ENCODE results near the gene ACER3. TPM values are rescaled to one million over a fixed set of nuclear protein-coding genes. Genes with fewer than 3 reads are reported as not detected.
"Not testable (repeated sequence)": the region's sequence is repeated elsewhere in the genome, so short reads cannot be mapped to it uniquely, and the experiment has no call there.

The ACER3 gene
- total RNA-seq, 1 experiment from 2014 or later: 7.1 TPM

DNA sequence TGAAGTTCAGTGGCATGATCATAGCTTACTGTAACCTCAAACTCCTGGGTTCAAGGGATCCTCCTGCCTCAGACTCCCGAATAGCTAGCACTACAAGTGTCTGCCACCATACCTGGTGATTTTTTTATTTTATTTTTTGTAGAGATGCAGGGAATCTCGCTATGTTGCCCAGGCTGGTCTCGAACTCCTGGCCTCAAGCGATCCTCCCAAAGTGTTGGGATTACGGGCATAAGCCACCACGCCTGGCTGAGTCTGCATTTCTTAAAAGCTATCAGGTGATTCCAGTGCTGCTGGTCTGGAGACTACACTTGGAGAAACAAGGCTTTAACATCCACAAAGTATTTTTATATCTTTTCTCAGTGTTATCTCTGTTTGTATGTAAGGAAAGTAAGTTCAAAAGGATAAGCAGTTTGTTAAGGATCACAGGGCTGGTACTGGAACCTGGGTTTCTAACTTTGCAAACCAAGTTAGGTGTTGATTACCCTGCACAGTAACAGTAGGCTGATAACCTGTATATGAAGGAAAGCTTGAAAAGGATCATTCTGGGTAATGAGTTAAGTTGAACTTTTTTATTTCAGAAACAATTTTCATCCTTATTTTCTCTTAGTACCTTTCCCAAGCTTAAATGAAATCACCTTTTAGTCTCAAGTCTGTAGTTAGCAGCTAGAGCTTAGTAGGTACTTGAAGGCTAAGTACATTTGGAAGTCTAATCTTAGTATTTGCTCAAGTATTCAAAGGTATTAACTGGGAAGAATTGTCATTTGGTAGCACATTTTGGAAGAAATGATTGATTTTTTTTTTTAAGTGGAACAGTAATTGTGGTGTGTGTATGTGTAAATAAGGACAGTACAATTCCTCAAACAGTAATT lies 12.5 kb downstream of the ACER3 start:
- DNase-seq (ENCODE audit: low spot score): no peak

DNA sequence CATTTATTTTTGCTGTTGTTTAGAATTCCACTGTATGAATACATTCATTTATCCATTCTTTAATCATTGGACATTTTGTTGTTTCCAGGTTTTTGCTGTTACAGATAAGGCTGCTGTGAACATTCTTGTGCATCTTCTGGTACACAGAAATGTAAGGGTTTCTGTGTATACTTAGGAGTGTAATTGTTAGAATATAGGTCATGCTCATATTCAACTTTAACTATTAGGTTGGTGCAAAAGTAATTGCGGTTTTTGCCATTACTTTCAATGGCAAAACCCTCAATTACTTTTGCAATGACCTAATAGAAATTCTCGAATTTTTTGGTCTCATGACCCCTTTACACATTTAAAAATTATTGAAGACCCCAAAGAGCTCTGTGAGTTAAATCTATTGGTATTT lies 17.3 kb downstream of the ACER3 start:
- DNase-seq (ENCODE audit: low spot score): no peak

GRCh38 chr11:76880314-76880713 lies 19.6 kb downstream of the ACER3 start:
- DNase-seq (ENCODE audit: low spot score): no peak

- DNase-seq (ENCODE audit: low spot score): no peak
Measured at GRCh38 chr11:76880956-76881355, 20.2 kb downstream of the ACER3 start.

- DNase-seq (ENCODE audit: low spot score): no peak
Measured at GRCh38 chr11:76885390-76886097, 24.8 kb downstream of the ACER3 start.

DNA sequence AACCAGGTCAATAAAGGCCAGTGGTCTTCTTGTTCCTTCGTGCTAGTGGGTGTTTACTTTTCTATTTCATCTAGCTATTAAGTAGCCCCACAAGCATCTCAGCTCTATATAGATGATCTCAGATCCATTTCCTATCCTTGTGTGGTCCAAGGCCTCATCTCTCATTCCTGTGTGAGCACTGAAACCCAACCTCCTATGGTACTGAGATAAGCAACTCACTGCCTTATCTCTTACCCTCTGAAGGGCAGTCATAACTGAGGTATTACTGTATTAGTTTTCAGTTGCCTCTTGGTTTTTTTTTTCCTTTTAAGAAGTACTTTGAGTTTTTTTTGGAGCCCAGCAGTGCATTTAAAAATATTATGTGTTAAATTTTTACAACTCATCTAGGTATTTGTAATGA lies 28.3 kb downstream of the ACER3 start:
- no peak for DNase-seq (ENCODE audit: low spot score)

DNA sequence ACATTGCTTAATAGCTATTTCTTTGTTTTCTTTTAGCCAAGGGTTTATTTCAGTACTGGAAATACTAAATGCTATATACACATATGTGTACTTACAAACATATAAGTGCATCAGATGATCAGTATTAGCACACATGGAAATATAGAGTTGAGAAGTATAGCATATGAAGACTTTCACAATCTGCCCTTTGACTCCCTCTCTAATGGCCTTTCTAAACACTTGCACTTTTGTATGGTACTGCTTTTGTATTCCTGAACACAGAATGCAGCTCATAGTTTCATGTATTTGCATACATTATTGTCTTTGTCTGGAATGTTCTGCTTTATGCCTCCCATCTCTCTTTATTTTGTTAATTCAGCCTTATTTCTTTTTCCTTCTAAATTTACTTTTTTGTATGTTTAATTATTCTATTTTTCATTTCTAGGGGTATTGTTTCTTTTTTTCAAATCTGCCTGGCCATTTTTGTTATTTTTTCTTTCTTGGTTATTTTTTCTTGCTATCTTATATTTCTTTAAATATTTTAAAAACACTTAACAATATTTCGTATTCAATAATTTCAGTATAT lies 28.8 kb downstream of the ACER3 start:
- no peak for DNase-seq (ENCODE audit: low spot score)

GRCh38 chr11:76890329-76890728 lies 29.6 kb downstream of the ACER3 start:
- DNase-seq (ENCODE audit: low spot score): no peak

GRCh38 chr11:76891285-76891684 lies 30.6 kb downstream of the ACER3 start:
- DNase-seq (ENCODE audit: low spot score): no peak

DNA sequence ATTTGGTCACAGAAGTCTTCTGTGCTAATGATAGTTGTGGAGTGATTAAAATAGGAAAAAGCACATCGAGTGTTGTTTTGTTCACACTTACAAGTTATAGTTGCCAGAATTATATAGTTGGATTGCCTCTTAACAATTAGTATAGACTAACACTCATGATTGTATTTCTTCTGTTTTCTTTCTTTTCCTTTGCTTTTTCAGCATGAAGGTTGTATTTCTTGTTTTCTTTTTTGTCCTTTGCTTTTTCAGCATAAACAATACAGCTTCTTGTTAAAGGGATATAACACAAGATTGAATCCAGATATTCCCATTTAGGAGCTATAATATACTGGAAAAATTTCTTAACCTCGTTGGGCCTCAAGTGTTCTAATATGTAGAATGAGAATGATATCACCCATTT lies 31.1 kb downstream of the ACER3 start:
- DNase-seq (ENCODE audit: low spot score): no peak

DNA sequence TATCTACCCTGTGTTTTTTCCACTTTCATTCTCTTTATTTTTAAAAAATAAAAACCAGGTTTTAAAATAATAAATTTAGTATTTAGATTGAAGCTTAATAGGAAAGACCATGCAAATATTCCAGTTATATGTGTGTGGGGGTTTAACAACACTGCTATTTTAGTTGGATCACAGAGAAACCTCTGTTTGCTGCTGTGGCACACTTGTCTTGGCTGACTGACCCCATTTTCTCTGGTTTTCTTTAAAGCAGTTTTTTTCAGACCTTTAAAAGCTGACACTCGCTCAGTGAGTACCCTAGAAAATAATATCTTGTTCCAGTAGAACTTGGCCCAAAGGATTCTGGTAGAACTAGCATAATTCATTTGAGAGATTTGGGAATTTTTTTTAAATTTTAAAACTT lies 31.6 kb downstream of the ACER3 start:
- DNase-seq (ENCODE audit: low spot score): no peak

DNA sequence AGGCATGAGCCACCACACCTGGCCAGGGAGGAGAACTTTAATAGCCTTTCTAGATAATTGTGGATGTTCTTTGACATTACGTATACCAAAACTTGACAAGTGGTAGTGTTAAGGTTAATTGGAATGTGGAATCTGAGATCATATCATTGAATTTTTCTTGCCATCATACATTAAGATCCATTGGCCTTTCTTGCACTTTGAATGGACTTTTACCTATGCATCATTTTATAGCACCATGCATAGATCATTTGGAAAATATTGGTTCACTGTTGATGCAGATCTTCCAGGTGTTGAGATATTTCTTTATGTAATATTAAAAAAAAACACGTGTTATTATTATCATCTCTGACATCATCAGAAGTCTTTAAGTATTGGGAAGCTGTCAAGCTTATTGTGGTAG lies 36.5 kb downstream of the ACER3 start:
- no peak for DNase-seq (ENCODE audit: low spot score)

- no peak for DNase-seq (ENCODE audit: low spot score)
Measured at GRCh38 chr11:76901144-76901543, 40.4 kb downstream of the ACER3 start.

- not testable (repeated sequence) for DNase-seq (ENCODE audit: low spot score)
Measured at GRCh38 chr11:76901622-76902021, 40.9 kb downstream of the ACER3 start.

GRCh38 chr11:76902121-76903014 lies 41.6 kb downstream of the ACER3 start:
- DNase-seq (ENCODE audit: low spot score): no peak

- DNase-seq (ENCODE audit: low spot score): peak; percentile 71
Measured at GRCh38 chr11:76903325-76903724, 42.6 kb downstream of the ACER3 start.

DNA sequence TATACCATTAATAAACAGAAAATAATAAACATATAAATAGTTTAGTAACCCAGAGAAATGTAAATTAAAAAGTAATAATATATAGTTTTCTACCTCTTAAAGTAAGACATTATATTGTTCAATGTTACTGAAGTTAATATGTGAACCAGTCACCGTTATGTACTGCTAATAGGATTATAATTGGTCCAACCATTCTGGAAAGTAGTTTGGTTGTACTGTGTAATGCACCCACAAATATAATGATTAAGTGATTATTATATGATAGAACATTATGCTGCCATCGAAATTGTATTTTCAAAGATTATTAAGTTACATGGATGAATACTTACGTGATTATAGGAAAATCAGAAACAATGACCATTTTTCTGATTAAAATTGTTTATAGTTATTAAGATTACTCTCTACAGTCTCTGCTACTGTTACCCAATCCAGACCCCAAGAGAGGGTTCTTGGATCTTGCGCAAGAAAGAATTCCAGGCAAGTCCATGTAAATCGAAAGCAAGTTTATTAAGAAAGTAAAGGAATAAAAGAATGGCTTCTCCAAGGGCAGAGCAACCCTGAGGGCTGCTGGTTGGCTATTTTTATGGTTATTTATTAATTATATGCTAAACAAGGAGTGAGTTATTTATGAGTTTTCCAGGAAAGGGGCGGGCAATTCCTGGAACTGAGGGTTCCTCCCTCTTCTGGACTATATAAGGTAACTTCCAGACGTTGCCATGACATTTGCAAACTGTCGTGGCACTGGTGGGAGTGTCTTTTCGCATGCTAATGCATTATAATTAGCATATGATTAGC lies 50.1 kb downstream of the ACER3 start:
- DNase-seq (ENCODE audit: low spot score): no peak

GRCh38 chr11:76911415-76911808 lies 50.7 kb downstream of the ACER3 start:
- DNase-seq (ENCODE audit: low spot score): no peak

GRCh38 chr11:76916712-76917111 lies 56.0 kb downstream of the ACER3 start:
- no peak for DNase-seq (ENCODE audit: low spot score)

GRCh38 chr11:76918941-76919386 lies 58.2 kb downstream of the ACER3 start:
- peak; percentile 84 for DNase-seq (ENCODE audit: low spot score)

- no peak for DNase-seq (ENCODE audit: low spot score)
Measured at GRCh38 chr11:76919467-76919866, 58.7 kb downstream of the ACER3 start.
